ENCODE results near the gene DOCK2.
"Not testable (repeated sequence)": the region's sequence is repeated elsewhere in the genome, so short reads cannot be mapped to it uniquely, and the experiment has no call there.

DOCK2 gene

DNA sequence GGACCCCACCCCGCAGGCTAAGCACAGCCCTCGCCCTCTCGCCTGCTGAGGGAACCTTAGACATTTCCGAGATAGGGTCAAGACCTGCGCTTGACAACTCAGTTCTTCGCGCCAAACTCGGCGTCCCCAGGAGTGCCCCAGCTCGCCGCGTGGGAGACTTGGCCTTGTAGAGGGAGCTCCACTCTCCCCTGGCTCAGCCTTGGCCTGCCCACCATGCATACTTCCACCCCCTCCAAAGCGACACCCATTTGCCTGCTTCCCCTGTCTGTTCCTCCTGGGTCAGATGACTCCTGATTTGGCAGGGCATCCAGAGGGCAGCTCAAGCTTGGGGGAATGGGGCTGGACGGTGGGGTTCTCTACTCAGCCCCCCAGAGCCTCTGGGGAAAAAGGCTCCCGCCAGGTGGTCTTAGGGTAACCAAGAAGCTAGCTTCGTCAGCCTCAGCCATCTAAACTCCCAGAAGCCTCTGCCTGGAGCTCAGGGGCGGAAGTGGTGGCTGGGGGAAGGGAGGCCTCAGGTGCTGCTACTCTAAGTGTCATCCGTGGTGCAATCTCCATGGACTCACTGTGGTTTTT, 560 bp downstream of the DOCK2 start:
- DNase-seq (ENCODE audit: low read depth in 2 of 2) = peak; percentile 40 to 48

DNA sequence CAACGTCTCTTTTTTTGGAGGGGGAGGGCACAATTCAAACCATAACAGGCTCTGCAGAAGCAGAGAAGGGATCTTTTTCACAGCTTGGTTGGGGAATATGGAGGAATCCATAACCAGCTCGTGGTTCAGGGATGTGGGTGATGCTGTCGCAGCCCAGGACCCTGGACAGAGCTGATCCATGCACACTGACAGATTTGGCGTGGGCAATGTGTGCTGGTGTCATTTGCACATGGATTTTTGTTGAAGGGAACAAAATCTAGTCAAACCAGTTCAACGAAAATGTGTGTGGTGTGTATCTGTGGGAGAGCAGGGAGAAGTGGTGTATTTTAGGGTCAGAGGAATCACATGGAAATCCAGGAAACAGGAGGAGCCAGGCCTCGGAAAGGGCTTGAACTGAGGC, 4.2 kb downstream of the DOCK2 start:
- no peak for DNase-seq (ENCODE audit: low read depth in 2 of 2)

DNA sequence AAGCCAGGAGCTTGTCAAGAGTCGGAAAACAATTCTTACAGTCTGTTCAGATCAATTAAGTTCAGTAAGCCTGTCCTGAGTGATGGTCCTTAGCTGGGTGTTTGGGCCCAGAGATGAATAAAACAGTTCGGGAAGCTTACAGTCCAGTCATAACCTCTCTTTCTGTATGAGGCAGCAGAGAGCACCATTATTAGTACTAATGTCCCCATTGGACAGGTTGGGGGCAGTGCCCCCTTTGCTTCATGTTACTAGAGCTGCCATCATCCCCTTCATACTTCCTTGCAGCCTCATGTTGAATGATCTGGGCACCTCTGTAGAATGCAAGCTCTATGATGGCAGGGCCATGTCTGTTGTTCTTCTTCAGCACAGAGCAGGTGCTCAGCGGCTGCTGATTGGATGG, 9.8 kb downstream of the DOCK2 start:
- DNase-seq (ENCODE audit: low read depth in 2 of 2) = no peak

GRCh38 chr5:169647566-169647965, 10.5 kb downstream of the DOCK2 start:
- no peak for DNase-seq (ENCODE audit: low read depth in 2 of 2)

- DNase-seq (ENCODE audit: low read depth in 2 of 2) = no peak
Measured at GRCh38 chr5:169648725-169649310, 11.7 kb downstream of the DOCK2 start.

DNA sequence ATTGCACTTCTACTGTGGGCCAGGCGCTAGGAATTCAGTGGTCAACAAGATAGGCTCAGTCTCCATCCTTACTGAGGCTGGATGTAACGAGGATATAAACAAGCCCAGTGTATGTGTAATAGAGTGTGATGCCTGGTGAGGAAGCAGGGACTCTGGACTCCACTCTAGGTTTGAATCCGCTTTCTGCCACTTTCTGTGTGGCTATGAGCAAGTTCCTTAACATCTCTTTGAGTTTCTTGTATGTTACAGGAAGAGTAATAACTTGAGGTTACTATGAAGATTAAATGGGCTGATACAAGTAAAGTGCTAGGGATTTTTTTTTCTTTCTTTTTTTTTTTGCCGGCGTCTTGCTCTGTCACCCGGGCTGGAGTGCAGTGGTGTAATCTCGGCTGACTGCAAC, 12.4 kb downstream of the DOCK2 start:
- no peak for DNase-seq (ENCODE audit: low read depth in 2 of 2)

DNA sequence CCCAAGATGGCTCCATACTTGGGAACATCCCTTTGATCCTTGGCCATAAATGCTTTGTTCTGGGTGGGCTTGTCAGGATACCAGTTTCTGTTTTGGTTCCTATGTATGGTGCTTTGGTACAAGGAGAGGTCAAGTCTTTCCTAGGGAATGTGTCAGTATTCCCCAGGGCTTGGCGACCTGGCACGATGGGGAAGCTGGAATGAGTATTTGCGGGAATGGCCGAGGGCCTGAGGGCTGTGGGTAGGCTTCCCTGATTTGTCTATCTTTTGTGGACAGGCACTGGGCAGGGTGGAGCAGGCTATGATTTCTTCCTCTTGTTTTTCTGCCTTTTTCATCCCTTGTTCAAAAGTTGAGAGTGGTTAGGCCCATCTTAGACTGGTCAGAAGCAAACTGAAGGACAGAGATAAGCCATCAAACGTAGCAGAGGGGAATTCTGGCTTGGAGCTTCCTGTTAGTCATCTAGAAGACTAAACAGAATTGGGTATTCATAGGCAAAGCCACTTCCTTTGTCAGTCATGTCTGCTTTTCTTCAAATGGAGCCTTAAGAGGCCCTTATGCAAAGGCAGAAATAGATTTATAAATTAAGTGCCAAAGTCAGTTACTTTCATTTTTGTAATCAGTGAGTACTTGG, 13.7 kb downstream of the DOCK2 start:
- DNase-seq (ENCODE audit: low read depth in 2 of 2) = no peak

- DNase-seq (ENCODE audit: low read depth in 2 of 2) = no peak
Measured at GRCh38 chr5:169651526-169651925, 14.5 kb downstream of the DOCK2 start.

- DNase-seq (ENCODE audit: low read depth in 2 of 2) = no peak
Measured at GRCh38 chr5:169652057-169652456, 15.0 kb downstream of the DOCK2 start.

- no peak for DNase-seq (ENCODE audit: low read depth in 2 of 2)
Measured at GRCh38 chr5:169653091-169653490, 16.0 kb downstream of the DOCK2 start.

DNA sequence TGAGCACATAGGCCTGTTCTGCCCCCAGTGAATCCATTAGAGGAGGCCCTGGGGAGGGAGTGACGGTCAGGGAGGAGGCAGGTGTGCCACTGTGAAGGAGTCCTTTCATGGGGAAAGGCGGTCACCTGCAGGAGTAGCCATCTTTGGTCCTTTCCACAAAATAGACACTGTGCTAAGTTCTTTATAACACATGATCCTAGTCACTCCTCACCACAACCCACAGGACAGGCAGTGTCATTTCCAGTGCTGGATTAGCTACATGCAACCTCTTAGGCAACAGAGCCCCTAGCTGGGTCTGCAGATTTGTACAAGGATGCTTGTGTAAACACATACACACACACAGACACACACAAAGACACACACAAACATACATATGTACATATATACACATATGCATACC, 18.3 kb downstream of the DOCK2 start:
- DNase-seq (ENCODE audit: low read depth in 2 of 2) = no peak

DNA sequence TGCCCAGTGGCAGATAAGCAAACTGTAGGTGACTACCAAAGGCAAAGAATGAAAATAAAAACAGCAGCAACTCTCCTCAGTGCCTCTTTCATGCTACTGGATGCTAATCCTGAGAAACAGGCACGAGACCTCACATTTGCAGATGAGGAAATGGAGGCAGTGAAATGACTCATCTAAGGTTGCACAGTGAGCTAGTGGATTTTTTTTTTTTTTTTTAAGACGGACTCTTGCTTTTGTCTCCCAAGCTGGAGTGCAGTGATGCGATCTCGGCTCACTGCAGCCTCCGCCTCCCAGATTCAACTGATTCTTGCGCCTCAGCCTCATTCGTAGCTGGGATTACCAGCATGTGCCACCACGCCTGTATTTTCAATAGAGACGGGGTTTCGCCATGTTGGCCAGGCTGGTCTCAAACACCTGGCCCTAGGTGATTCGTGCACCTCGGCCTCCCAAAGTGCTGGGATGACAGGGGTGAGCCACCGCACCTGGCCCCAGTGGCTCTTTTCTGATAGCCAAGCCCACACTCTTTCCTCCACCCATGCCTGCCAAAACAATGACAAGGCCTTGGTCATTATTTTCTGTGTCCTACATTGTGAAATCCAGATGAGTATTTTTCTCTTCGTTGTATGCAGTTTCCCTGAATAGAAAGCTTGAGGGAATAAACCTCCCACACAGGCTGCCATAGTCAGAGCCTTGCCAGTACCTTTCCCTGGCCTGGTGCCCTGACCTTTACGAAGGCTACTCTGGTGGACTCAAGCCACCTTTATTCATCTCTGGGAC, 19.2 kb downstream of the DOCK2 start:
- DNase-seq (ENCODE audit: low read depth in 2 of 2) = no peak

GRCh38 chr5:169657127-169657526, 20.1 kb downstream of the DOCK2 start:
- no peak for DNase-seq (ENCODE audit: low read depth in 2 of 2)

- not testable (repeated sequence) for DNase-seq (ENCODE audit: low read depth in 2 of 2)
Measured at GRCh38 chr5:169662451-169662850, 25.4 kb downstream of the DOCK2 start.

DNA sequence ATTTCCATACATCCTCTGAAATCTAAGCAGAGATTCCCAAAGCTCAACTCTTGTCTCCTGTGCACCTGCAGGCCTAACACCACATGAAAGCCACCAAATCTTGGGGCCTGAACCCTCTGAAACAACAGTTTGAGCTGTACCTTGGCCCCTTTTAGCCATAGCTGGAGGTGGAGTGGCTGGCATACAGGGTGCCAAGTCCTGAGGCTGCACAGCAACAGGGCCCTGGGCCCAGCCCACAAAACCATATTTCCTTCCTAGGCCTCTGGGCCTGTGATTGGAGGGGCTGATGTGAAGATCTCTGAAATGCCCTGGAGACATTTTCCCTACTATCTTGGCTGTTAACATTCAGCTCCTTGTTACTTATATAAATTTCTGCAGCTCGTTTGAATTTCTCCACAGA, 26.5 kb downstream of the DOCK2 start:
- DNase-seq (ENCODE audit: low read depth in 2 of 2) = no peak

GRCh38 chr5:169666365-169666764, 29.3 kb downstream of the DOCK2 start:
- DNase-seq (ENCODE audit: low read depth in 2 of 2) = no peak

DNA sequence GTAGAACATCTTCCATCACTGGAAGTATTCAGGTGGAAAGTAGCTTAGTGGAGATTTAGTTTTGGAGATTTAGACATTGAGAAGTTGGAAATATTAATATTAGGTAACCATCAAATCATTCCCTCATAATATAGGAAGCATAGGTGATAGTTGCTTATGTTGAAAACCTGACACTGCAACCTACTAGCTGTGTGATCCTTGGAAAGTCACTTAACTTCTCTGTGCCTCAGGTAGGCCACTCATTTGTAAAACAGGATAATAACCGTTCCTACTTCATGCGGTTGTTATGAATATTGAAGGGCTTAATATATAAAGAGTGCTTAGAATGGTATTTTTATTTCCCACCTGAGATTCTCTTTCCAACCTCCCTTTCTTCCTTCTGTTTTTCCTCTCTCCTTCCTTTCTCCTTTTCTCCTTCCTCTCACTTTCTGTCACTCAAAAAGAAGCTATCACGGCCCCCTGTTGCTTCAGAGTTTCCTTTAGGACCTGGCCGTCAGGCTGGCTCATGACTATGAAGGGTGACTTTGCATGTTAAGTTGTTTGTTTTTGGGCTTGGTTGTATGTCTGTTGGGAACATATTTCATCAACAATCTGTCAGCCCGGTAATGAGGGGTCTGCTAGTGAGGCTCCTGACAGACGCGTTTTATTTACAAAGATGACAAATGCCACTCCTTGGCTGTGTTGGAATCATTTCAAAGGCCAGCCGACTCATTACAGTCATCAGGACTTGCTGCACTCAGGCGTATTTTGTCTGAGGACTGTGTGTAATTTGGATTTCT, 31.0 kb downstream of the DOCK2 start:
- no peak for DNase-seq (ENCODE audit: low read depth in 2 of 2)

DNA sequence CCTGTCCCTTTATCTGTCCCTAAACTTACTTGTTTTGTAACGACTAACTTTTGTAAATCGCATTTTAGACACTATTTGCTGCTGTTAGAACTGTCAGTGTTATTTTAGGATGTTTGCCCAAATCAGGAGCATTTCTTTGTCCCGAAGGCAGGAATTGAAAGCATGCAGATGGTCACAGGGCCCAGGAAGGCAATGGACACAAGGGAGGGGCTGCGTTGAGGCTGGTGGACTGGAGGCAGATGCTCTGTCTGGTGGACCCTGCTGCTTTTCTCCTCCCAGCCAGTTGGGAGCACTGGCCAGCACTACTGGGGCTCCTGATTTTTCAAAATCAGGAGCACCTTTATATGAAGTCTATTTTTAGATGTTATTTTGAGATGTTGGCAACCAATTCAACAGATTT, 31.7 kb downstream of the DOCK2 start:
- DNase-seq (ENCODE audit: low read depth in 2 of 2) = no peak

DNA sequence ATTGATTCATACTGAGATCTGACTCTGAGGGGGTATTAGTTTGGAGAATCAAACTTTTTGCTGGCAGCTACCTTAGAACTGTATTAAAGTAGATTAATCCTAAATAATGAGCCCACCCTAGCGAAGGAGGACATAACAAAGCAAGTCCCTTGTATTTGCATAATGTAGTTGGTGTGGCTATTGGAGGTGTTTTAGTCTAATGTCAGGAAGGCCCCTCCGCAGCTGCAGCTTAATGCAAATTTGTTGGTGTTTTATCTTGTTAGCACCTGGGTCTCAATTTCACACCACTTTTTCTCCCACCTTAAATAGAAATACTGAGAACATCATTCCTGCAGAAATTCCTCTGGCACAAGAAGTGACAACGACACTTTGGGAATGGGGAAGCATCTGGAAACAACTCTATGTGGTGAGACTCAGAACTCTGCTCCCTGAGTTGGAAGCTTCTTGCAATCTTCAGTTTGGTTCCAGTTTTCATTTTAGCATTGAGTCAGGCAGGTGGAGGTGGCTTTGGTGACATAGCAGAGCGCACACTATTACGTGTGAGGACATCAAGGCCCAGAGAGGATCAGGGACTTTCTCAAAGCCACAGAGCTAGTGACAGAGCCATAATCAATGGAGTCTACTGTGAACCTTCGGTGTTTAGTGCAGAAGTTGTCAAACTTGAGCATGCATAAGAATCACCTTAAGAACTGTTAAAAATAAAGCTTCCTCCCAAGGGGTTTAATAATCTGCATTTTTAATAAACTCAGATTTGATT, 33.9 kb downstream of the DOCK2 start:
- no peak for DNase-seq (ENCODE audit: low read depth in 2 of 2)

GRCh38 chr5:169682026-169682425, 45.0 kb downstream of the DOCK2 start:
- DNase-seq (ENCODE audit: low read depth in 2 of 2) = no peak

- DNase-seq (ENCODE audit: low read depth in 2 of 2) = no peak
Measured at GRCh38 chr5:169686137-169686536, 49.1 kb downstream of the DOCK2 start.
